GM12801 (cell line): ENCODE measurements around the gene TUBA1B.

Source experiments
- TF ChIP-seq, protein P1 (sequence below): IDR thresholded peaks from one replicate; pipeline ENCODE4 v1.5.1; 2011; ENCODE audit warnings: control low read depth; ENCODE audit not compliant: insufficient read length; ENCODE audit errors: extremely low read depth

TUBA1B gene

DNA sequence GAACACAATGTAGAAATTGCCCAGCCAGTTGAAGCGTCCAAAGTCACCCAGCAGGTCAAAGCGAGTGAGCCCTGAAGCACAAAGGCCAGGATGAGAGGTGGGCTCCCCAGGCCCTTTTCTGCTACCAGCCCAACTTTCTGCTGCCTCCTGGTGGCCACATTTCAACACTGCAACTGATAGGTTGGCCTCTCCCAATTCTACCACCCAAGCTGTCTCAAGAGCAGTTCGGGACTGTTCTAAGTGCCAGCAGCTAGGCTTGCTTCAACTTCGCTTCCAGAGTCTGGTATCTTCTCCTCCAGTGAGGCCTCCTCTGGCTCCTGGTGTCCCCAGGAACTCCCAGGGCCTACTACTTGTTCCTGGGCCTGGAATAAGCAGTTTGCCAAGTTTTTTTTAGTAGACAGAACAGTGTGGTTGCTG lies 33.2 kb downstream of the TUBA1B start:
- TF ChIP-seq, protein P1, sequence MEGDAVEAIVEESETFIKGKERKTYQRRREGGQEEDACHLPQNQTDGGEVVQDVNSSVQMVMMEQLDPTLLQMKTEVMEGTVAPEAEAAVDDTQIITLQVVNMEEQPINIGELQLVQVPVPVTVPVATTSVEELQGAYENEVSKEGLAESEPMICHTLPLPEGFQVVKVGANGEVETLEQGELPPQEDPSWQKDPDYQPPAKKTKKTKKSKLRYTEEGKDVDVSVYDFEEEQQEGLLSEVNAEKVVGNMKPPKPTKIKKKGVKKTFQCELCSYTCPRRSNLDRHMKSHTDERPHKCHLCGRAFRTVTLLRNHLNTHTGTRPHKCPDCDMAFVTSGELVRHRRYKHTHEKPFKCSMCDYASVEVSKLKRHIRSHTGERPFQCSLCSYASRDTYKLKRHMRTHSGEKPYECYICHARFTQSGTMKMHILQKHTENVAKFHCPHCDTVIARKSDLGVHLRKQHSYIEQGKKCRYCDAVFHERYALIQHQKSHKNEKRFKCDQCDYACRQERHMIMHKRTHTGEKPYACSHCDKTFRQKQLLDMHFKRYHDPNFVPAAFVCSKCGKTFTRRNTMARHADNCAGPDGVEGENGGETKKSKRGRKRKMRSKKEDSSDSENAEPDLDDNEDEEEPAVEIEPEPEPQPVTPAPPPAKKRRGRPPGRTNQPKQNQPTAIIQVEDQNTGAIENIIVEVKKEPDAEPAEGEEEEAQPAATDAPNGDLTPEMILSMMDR = peak; percentile 42

DNA sequence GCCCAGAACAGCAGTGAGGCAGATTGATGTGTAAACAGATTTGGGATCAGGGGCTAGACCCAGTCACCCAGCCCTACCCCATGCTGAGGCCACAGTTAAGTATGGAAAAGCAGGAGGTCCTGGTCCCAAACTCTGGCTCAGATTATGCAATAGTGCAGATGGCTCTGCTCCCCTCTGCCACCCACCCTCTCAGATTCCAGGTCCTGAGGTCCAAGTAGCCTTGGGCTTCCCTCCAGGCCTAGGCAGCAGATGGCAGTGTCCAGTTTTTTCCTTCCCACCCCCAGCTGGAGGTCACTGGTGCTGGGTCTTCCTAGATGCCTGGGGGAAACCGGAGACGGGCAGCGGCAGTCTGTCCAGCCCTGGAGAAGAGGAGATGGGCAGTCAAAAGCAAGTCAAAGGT lies 33.8 kb downstream of the TUBA1B start:
- TF ChIP-seq, protein P1 = no peak

DNA sequence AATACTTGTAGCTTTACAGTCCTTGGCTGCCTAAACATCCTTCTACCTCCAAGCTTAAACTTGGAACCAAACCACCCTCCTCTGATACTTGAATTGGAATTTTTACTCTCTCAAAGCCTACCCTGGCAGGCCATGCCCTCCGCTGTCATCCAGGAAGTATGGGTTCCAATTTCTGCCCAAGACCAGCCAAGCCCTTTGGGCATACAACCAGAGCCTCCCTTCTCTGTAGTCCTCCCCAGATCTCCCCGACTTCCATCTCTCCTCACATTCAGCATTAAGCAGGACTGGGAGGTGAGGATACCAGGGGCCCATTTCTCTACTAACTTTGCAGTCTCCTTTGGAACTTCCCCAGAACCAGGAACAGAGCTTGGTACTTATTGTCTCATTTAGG lies 36.2 kb downstream of the TUBA1B start:
- TF ChIP-seq, protein P1 = no peak

DNA sequence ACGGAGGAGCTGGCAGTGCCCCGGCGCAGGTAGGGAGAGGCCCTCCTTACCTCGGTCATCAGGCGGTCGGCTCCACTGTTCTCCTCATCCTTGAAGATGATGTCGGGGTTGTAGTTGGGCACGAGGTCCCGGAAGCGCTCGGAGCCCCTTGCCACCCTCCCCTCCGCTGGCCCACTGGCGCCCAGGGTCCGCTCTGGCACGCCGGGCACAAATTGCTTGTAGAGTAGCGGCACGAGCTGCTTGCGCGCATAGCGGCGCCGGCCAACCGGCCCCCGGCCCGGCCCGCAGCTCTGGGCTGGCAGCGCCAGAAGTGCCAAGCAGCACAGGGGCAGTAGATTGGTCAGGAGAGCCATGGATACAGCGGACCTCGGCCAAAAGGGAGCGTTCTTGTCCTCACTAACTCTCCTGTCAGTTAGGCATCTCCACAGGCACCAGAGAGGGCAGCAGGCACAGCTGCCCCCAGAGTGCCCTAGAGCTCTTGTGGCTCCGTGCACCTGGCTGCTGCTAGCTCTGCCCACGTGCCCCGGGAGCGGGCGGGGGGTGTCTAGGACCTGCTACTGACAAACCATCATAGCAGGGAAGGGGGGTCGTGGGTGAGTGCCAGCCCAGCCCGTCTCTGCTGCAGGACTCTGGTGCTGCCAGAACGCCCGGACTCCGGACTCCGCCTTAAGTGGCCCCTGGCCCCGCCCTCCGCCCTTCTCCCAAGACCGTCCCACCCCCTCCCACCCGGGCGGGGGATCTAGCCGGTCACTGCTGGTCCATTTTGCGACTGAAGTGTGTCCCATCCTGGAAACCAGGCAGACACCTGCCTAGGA lies 36.8 kb downstream of the TUBA1B start, which contains the start of gene DHH:
TSS of gene DHH (minus strand) at position 642 of the 815 bp plus-strand sequence. CDS start at position 353, 289 bp downstream.
- TF ChIP-seq, protein P1 = no peak

DNA sequence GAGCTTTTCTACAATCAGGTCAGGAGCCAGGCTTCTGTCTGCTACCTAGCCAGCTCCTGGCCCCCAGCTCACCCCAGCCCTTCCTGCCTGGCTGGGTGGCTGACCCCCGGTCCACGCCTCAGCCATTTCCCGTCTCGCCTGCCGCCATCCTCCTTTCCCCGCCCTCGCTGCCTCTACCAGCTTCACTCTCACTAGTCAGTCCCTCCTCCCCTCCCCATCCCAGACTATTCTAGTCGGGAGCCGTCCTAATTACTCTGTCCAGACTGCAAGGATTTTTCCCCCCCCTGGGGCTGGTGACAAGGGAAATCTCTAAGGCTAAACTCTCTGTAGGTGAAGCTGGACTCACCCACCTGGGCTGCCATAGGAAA lies 37.4 kb downstream of the TUBA1B start:
- TF ChIP-seq, protein P1 = no peak

DNA sequence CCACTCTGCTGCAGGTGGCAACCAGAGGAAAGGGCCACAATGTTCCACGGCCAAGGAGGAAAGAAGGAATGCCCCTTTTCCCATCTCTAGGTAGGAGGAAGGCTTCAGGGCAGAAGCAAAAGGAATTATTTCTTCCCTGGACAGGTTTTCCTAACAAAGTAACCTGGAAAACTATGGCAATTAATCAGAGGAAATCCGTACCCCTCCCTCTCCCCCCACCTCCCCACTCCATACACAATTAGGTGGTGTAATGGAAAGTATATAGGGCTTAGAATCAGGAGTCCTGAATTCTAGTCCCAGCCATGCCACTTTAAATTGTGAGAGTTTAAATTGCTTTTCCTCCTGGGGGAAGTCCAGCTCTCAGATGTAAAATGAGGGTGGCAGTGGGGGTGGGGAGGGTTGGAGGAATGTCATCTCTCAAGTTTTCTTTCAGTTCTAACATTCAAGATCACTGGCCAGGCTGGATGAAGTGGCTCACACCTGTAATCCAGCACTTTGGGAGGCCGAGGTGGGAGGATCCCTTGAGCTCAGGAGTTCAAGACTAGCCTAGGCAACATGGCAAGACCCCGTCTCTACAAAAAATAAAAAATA lies 38.3 kb downstream of the TUBA1B start:
- TF ChIP-seq, protein P1 = no peak

DNA sequence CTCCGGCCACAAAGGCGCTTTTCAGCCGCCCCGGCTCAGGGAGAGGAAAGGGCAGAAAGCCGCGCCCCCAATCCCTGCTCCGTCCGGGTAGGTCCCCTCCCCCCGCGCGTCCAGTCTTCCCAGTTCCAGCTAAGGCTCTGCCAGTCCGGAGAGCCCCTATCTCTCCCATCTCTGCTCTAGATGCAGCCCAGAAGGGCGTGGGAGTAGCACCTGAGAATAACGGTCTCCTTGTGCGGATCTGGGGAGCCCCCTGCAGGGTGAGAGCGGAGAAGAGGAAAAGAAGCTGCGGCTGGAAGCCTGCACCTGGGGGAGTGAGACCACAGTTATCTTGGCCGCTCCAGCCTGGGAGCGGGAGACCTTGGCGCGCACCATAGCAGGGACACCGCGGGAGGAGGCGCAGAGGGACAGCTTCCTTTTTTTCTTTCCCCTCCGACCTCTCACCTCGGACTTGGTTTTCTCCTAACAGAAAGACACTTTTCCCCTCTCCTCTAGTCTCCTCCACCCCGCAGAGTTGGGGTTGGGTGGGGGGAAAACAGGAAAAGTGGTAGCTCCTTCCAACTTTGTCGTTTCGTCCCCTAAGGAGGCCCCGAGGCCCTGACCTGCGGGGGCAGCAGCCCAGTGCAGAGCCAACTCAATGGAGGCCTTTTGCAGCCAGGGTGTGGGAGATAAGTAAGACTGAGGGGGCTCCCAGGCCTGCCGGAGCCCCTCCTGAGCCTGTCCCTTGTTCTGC lies 38.9 kb downstream of the TUBA1B start:
- TF ChIP-seq, protein P1 = no peak
